Bladder microvascular endothelial cell (primary cell): ENCODE measurements around the gene GTSE1. TPM values are rescaled to one million over a fixed set of nuclear protein-coding genes. Genes with fewer than 3 reads are reported as not detected.

Experiments used
- total RNA-seq: library from RNA; depleted of rRNA; stranded (reverse); fragments of >200 nt; gene quantifications from 2 replicates; pipeline ENCODE4 v1.2.3, GENCODE V29; 2014

GTSE1 gene, protein sequence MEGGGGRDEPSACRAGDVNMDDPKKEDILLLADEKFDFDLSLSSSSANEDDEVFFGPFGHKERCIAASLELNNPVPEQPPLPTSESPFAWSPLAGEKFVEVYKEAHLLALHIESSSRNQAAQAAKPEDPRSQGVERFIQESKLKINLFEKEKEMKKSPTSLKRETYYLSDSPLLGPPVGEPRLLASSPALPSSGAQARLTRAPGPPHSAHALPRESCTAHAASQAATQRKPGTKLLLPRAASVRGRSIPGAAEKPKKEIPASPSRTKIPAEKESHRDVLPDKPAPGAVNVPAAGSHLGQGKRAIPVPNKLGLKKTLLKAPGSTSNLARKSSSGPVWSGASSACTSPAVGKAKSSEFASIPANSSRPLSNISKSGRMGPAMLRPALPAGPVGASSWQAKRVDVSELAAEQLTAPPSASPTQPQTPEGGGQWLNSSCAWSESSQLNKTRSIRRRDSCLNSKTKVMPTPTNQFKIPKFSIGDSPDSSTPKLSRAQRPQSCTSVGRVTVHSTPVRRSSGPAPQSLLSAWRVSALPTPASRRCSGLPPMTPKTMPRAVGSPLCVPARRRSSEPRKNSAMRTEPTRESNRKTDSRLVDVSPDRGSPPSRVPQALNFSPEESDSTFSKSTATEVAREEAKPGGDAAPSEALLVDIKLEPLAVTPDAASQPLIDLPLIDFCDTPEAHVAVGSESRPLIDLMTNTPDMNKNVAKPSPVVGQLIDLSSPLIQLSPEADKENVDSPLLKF
- 6.8 and 10.0 TPM in 2 replicates for total RNA-seq

DNA sequence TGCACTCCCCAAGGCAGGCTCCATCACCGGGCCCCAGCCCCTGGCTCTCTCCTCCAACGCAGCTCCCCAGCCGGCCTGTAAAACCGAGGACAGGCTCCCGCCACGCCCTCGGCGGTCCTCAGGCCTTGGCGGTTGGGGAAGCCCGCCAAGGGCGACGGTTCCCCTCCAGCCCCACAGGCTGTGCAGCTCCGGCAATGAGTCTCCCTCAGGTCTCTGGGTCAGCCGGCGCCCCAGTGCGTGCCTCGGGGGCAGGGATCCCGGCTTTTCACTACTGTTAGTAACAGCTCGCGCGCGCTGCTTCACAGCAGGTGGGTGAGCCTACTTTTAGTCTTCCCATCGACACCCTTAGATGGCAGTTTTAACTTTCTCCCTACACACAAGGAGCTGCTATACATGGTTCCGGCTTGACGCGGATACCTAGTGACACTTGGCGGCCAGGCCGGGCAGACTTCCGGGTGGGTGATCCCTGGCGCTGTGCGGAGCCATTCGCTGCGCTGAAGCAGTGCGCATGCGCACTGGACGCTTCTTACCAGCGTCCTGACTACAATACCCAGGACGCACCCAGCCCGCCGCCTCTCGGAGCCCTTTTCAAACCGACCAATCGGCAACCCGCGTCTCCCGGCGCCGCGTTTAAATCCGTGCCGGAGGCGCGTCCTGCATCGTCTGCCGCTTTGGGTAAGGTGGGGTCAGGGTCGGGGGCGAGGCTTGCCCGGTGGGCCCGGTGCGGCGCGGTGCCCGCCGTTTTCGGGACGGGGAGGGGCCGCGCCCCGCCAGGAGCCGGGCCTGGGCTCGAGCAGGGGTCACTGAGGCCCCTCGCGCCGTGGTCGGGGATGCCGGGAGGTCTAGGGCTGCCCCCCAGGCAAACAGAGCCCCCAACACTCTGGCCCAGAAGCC, at the start of gene GTSE1:
Gene GTSE1 (plus strand): TSS at position 614 of the 894 bp plus-strand sequence. CDS start 531 bp downstream, outside the sequence.

GRCh38 chr22:46250035-46250782, 46.5 kb upstream of the GTSE1 start, which contains the start of gene CDPF1:
Gene CDPF1, minus strand, starts transcription at chr22:46250293. Its CDS starts 2,009 bp downstream, at chr22:46248284.

GRCh38 chr22:46263216-46263590, 33.5 kb upstream of the GTSE1 start, which contains the start of gene PKDREJ:
Gene PKDREJ, minus strand, starts transcription at chr22:46263343. Its CDS starts 21 bp downstream, at chr22:46263322.

GRCh38 chr22:46267431-46268279, 29.0 kb upstream of the GTSE1 start, which contains the start of gene TTC38:
Gene TTC38, plus strand, starts transcription at chr22:46268008. Its CDS starts 32 bp downstream, at chr22:46268040.

GRCh38 chr22:46335201-46336118, 38.8 kb downstream of the GTSE1 start, which contains the start of gene TRMU:
Gene TRMU, plus strand, starts transcription at chr22:46335714. Its CDS starts 51 bp downstream, at chr22:46335765.

Other genes with a start within 250 kb of the GTSE1 start
- 6.5 and 12.2 TPM in 2 replicates for gene PPARA, start 146.3 kb upstream of the GTSE1 start, total RNA-seq
- gene CDPF1, start 46.6 kb upstream of the GTSE1 start, total RNA-seq = 10.0 and 10.2 TPM in 2 replicates
- under 0.01 TPM in 1 of 2 replicates, not detected in the other for gene PKDREJ, start 33.5 kb upstream of the GTSE1 start, total RNA-seq
- 19.9 and 33.2 TPM in 2 replicates for gene TTC38, start 28.9 kb upstream of the GTSE1 start, total RNA-seq
- gene TRMU, start 38.8 kb downstream of the GTSE1 start, total RNA-seq = 20.7 and 46.6 TPM in 2 replicates
- gene CELSR1, start 240.8 kb downstream of the GTSE1 start, total RNA-seq = 2.3 and 74.3 TPM in 2 replicates